Activated CD4-positive, CD25-positive, alpha-beta regulatory T cell treated with anti-CD3 and anti-CD28 coated beads, Interleukin-2, amount 50 U/mL, for 24 hours (primary cell): Measurements from ENCODE around the gene PADI1.

ENCODE experiments used
- ATAC-seq, 2 donors: fragments of 150-1000 bp; cut with Tn5 transposase; one replicate each; pipeline ENCODE4 v1.10.0; 2021; ENCODE audit warnings: mild to moderate bottlenecking in 1 of 2, moderate library complexity in 1 of 2

Gene PADI1, protein sequence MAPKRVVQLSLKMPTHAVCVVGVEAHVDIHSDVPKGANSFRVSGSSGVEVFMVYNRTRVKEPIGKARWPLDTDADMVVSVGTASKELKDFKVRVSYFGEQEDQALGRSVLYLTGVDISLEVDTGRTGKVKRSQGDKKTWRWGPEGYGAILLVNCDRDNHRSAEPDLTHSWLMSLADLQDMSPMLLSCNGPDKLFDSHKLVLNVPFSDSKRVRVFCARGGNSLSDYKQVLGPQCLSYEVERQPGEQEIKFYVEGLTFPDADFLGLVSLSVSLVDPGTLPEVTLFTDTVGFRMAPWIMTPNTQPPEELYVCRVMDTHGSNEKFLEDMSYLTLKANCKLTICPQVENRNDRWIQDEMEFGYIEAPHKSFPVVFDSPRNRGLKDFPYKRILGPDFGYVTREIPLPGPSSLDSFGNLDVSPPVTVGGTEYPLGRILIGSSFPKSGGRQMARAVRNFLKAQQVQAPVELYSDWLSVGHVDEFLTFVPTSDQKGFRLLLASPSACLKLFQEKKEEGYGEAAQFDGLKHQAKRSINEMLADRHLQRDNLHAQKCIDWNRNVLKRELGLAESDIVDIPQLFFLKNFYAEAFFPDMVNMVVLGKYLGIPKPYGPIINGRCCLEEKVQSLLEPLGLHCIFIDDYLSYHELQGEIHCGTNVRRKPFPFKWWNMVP

DNA sequence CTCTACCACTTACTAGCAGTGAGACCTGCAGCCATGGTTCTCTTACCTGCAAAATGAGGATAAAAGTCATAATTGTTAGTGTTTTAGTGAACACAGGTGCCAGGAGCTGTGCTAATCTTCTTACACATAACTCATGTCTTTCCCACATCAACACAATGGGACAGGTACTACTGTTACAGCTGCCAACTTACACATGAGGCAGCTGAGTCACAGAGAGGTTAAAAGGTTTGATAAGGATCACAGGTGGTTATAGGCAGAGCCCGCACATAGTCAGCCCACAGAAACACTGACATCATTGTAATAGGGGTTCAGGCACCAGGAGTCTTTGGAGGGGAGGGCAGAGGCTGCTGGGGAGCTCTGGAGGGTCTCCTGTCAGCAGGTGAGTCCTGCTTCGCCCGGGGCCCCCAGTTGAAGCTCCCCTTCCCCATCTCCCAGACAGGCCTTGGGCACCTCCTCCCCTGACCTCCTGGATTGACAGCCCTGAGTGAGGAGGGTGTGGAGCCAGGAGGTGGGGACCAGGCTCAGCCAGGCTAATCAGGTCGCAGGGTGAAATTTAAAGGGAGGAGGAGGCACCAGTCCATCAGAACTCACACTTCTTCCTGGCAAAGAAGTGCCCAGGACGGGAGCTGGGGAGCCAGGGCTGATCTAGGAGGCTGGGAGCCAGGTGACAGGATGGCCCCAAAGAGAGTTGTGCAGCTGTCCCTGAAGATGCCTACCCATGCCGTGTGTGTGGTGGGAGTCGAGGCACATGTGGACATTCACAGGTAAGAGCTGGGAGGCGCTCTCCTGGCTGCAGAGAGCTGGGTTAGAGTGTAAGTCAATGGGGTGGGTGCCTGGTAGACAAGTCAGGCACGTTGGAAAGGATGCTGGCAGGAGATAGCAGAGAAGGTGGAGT is at the start of gene PADI1:
TSS of gene PADI1 (plus strand) at position 583 of the 895 bp plus-strand sequence. CDS start at position 673, 90 bp downstream.
- ATAC-seq, result no peak

DNA sequence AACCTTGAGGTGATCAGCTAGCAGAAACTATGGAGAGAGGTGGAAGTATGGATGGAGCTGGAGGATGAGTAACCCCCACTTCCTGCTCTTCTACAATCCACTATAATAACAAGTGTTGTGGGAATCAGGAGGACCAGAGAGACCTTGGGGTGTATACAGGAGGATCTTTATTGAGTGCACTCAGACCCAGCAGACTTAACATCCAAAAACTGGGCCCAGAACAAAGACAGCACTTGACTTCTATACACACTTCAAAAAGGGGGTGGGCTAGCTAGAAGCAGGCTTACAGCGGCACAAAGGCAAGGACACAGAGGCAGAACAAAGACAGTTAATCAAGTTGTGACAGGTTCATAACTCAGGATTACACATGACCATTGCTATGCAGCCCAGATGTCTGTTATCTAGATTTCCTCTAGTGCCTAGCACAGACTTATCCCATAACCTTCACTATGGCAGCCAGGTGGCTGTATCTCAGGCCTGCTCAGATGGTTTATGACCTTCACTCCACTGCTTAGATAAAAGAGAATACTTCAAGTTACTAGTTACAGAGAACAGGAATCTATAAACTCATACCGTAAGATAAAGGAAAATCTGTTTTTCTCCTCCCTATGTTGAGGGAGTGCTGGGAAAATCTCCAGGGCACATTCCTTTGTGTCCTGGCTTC is 49.5 kb upstream of the PADI1 start:
- ATAC-seq, result no peak

DNA sequence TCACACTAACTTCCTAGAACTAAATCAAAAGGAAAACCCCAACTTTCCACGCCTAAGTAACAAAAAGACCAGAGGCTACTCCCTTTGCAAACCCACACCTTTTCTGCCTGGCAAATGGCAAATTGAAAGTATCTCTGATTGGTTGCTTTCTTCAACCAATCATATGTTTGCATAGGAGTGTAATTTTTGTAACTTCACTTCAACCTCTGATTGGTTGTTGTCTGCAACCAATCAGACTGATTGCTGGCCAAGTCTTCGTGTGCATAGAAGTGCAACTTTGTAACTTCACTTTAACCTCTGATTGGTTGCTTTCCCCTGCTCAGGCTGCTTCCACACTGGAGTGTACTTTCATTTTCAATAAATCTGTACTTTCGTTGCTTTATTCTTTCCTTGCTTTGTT is 48.8 kb upstream of the PADI1 start:
- ATAC-seq, result no peak

DNA sequence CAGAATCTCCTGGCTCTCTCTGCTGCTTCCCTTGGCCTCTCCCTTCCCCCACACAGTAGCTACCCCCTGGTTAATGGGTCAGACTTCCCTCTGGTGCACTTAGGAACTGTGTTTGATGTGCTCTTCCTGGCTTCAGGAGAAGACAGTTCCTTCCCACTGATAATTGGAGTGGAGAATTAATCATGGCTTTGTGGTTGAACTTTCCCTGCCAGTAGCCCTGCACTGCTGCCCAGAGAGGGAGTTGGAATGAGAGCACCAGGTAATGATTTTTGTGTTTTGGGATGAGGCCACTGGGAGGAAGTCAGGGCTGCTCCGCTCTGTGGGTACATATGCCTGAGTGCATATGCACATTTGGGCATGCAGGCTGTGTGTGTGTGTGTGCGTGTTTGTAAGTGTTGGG is 46.0 kb upstream of the PADI1 start:
- no peak for ATAC-seq

DNA sequence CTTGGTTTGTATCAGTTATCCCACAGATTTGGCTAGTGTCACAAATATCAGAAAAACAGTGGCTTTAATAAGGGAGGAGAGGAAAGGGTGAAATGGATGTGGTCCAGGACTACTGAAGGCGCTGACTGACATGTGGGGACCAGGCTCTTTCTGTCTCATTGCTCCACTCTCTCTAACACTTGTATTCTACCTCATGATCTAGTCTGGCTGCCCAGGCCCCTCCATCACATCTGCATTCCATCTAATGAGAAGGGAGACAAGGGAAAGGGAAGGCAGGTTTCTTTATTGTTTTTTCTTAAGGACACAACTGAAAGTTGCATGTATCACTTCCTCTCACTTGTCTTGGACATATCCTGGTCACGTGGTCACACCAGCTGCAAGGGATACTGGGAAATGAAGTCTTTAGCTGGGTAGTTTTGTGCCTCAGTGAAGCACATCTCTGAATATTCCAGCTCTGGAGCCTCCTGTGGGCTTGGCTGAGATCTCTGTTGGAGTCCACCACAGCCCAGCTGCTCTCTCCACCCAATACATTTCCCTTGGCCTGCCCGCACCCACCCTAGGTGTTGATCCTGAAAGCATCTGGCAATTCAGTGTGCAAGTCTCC is 43.7 kb upstream of the PADI1 start:
- ATAC-seq, result no peak

DNA sequence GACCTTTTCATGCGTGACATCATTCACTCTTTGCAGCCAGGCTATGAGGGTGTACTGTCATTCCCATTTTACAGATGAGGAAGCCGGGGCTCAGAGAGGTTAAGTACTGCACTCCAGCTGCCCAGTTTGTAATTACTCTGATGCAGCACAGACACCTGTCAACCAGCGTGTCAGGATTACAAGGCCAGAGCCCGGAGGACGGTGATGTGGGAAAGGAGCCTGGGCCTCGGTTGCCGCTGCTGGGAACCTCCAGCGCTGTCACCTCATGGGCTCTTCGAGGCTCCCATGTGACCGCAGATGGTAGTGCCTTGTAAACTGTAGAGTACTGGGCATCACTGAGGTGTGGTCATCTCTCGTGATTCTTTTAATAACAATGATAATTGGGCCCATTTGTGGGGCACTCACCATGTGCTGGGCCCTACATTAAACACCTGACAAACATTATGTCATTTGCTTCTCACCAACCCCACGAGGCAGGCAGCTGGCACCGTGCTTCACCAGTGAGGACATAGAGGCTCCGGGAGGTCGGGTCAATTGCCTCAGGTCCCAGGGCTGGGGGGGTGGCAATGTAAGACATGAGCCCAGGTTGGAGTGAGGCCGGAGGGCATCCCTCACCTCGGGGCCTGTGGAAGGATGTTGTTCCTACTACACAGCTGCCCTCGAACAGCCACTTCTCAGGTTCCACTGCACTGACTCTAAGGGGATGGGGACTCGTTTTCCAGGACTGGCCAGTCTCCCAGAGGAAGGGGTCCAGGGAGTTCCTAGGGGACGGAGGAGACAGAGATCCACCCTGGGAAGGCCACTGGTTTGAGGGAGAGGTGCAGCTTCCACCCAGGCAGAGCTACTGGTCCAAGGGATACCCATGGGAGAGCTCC is 42.8 kb upstream of the PADI1 start:
- ATAC-seq, result no peak

DNA sequence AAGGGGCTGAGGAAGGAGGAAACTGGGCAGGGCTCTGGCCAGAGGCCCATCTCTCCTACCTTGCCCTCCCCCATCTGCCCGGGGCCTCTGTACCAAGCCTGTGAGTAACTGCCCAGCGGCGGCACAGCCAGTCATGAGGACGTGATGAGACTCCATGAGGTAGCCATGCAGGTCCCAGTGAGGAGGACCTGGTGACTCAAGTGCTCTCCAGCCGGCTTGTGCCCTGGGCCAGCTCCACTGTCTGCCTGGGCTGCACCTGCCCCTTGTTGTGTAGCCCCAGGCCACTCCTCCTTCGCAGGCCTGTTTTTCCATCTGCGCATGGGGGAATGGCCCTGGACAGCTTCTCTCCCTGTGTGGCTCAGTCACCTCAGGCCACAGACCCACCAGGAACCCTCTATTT is 42.0 kb upstream of the PADI1 start:
- no peak for ATAC-seq

DNA sequence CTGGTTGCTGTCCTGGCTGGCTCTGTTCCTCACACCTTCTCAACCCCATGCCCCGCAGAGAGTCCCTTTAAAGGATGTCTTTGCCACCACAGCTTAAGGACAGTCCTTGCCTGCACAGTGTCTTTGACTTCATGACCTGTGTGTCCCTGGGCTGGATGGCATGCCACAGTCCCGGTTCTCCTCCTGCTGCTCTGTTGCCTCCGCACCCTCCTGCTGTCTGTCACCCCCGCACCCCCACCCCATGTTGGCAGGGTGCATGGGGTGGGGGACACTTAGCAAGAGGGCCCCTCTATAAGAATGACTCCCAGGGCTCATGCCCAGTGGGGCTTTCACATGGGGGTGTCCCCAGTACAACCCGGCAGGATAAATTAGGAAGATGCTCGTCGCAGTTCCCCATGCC is 41.6 kb upstream of the PADI1 start:
- ATAC-seq, result no peak

DNA sequence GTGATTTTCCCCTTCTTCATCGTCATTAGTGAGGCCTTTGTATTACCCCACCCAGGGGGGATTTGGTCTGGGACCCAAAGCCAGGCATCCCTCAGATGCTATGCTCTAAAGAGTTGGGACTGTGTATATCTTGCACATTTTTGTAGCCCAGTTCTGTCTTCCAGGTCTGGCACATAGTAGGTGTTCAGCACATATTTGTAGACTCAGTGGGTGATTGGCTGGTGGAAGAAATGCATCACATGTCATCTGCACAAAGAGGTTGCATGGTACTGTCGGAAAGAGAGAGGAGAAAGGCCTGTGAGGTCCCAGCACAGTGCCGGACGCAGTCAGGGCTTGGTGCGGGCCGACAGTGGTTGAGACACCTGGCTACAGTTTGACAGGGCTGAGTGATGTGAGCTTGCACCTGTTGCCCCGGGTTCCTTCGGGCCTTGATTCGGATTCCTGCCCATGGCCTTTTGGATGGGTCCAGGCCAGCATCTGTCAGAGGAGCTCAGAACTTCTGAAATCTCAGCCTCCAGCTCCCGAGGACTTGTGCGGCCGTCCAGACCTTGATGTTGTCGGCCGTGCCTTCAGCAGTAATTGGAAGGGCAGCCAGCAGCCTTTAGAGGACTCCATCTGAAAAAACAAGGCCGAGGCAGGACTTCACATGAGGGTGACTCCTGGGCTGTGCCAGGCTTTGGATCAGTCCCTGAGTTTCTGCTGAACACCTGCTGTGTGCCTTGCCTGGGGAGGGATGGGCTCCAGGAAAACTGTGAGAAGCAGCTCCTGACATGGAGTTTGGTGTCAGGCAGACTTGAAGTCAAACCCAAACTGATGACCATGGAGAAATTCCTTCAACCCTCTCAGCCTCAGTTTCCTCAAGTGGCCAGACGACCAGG is 40.9 kb upstream of the PADI1 start:
- ATAC-seq, result no peak

DNA sequence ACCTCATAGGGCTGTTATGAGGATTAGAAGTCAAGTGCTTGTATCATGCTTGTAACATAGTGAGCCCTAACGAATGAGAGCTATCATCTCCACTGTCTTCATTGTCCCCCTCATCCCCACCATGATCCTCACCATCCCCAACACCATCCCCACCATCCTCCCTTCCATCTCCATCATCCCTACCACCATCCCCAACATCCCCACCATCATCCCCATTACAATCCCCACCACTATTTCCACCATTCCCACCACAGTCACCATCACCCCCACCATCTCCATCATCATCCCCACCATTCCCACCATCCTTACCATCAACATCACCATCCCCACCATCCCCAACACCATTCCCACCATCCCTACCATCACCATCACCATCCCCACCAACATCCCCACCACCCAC is 39.1 kb upstream of the PADI1 start:
- ATAC-seq, result no peak

DNA sequence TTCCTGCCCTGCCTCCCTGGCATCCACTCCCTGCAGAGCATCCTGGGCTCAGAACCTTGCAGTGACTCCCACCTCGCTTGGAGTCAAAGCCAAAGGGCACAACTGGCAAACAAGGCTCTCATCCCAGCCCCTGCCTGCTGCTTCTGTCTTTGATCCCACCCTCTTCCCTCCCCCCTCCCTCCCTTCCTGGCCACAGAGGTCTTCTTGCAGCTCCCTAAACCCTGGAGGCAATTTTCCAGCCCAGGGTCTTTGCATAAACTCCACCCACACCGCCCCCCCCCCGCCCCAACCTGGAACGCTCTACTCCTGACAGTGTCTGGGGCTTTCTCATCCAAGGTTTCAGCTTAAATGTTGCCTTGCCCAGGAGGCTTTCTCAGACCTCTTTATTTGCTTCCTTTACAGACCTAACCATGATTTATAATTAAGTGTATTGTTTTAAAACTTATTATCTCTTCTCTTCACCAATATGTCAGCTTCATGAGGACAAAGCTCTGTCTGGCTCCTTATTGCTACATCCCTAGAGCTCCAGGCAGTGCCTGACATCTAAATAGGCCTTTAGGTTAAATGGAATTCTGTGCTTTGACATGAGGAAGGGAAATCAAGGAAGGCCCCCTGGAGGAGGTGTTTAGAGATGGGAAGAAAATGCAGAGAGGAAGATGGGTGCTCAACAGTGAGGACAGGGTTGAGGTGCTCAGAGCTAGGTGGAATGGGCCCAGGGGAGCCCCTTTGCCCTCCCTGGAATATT is 37.7 kb upstream of the PADI1 start:
- ATAC-seq, result no peak

DNA sequence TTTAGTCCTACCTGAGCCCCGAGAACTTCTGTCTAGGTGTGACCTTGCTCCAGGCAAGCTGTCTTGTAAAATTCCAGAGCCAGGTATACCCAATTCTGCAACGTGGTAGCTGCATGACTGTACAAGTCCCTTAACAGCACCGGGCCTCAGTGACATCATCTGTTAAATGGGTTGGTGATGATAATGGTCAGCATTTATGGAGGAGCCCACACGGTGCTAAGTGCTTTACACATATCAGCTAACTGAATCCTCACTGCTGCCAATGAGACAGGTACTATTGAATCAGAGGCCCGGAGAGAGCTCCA is 37.2 kb upstream of the PADI1 start:
- no peak for ATAC-seq

DNA sequence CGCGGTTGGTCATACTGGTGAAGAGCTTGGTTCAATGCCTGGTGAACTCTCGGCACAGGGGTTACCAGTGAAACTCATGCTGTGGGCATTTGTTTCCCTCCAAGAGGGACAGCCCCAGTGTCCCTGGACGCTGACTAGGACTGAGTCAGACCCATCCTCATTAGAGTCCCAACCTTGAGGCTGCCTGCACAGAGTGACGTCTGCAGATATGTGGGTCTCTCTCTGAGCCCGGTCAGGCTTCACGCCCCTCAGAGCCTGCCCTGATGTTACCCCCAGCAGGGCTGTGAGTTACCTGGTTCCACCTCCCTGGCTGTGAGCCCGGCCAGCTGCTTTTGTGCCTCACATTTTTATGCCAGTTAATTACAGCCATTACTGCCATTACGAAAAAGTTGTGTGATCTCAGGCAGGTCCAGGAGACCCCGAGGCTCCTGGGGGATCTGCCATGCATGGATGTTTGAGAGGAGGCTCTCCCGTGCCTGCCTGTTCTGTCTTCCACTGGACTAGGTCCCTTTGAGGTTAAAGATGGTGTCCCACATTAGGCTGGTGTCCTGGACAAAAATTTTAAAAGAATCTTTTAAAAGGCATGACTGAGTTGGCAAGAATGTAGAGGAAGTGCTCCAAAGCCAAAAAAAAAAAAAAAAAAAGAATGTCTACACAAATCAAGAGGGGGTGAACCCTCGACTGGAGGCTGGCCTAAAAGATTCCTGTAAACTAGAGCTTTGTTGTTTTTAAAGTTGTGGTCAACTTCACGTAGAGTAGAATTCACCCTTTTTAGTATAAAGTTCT is 36.6 kb upstream of the PADI1 start:
- no peak for ATAC-seq

DNA sequence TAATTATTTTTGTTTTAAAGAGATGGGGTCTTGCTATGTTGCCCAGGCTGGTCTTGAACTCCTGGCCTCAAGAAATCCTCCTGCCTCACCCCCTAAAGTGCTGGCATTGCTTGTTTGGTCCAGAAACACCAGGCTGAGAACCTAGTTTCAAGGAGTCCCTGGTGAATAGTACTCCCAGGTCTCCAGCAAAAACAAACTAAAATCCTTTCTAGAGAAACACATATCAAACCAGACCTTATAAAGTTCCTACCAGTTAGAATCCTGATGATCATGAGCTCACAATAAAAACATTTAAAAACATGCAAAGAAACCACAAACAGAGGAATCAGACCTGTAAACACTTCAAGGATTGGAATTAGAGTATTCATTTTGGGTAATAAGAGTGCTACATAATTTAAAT is 34.4 kb upstream of the PADI1 start:
- no peak for ATAC-seq

DNA sequence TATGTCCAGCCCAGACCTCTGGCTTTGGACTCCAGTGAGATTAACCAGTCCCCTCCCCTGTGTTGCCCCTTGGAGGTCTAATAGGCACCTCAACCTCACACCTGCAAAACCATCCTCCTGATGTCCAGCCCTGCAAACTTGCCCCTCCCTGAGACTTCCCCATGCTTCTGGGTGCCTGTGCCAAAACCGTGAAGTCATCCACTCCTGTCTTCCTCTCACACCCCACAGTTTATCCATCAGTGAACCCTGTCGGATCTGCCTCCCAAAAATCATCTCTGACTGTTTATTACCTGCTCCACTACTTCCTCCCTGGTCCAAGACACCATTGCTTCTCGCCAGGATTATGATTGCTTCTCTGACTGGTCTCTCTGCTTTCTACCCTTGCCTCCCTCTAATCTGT is 31.7 kb upstream of the PADI1 start:
- no peak for ATAC-seq

DNA sequence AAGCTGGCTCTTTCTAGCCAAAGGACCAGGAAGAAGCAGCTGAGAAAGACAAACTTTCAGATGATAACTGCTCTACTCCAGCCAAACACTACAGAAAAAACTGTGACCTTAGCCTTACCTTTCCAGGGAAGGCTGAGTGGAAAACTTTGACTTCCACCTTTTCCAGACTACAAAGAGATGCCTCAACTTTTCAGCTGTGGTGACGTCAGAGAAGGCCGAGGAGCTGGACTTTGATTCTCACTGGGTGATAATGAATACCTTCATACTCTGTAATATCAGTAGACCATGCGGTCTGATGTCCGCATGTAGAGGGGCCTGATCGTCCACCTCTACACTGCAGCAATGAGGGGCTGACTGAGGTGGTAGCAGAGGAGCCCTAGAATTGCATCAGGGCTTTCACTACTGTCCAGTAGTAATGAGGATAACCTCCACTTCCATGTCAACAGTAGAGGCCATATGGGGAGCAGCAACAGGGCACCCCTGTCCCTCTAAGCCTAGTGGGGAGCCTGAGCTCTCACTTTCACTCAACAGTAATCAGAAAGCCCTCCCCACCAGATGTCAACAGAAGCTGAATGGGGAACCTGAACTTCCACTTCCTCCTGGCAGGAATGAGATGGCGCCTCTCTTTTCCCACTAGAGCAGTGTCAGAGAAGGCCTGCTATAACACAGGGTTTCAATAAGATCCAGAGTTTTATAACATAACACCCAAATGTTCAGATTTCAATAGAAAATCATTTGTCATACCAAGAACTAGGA is 28.4 kb upstream of the PADI1 start:
- no peak for ATAC-seq

DNA sequence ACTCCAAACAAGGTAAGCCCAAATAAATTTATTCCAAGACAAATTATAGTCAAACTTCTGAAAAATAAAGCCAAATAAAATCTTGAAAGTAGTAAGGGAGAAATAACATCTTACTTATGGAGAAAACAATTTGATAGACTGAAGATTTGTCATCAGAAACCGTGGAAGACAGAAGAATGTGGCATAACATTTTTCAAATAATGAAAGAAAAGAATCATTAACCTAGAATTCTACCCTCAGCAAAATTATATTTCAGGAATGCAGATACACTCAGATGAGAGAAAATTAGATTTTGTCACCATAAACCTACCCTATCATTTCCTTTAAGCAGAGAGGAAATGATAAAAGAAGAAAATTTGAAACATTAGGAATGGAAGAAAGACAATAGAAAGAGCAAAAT is 27.3 kb upstream of the PADI1 start:
- ATAC-seq, result no peak

DNA sequence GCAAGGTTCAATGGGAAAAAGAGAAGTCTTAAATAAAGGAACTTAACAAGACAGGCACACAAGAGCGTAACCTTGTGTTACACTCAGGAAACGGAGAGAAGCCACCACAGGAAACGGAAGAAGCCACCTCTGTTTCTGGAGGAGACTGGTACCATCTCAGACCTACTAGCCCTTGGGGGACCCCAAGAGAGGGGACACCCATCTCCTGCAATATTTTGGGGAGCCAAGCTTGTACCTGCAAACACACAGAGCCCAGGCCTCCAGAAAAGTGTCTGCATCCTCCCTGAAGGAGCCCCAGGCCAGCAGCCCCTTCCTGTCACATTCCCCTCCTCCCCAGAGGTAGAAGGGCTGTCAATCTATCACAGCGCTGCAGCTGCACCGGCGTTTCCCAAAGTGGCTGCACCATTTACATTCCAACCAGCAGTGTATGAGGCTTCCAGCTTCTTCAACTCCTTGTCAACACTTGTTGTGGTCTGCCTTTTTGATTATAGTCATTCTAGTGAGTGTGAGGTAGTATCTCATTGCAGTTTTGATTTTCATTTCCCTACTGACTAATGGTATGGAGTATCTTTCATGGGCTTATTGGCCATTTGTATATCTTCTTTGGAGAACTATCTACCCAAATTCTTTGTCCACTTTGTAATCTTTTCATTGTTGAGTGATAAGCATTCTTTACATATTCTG is 23.0 kb upstream of the PADI1 start:
- no peak for ATAC-seq
